ENCODE data around the gene INPP5A.
"Not testable (repeated sequence)": the region's sequence is repeated elsewhere in the genome, so short reads cannot be mapped to it uniquely, and the experiment has no call there.

Gene INPP5A

GRCh38 chr10:132690821-132691610 is 153.4 kb downstream of the INPP5A start:
- DNase-seq (ENCODE audit: low read depth, low spot score), result no peak

- no peak for DNase-seq (ENCODE audit: low read depth, low spot score)
Observed at GRCh38 chr10:132691711-132692153, 154.1 kb downstream of the INPP5A start.

- DNase-seq (ENCODE audit: low read depth, low spot score), result no peak
Observed at GRCh38 chr10:132692311-132692710, 154.7 kb downstream of the INPP5A start.

GRCh38 chr10:132693676-132694075 is 156.1 kb downstream of the INPP5A start:
- DNase-seq (ENCODE audit: low read depth, low spot score), result no peak

- no peak for DNase-seq (ENCODE audit: low read depth, low spot score)
Observed at GRCh38 chr10:132696204-132696603, 158.6 kb downstream of the INPP5A start.

GRCh38 chr10:132696728-132697577 is 159.4 kb downstream of the INPP5A start:
- no peak for DNase-seq (ENCODE audit: low read depth, low spot score)

GRCh38 chr10:132697578-132698200 is 160.1 kb downstream of the INPP5A start:
- no peak for DNase-seq (ENCODE audit: low read depth, low spot score)

GRCh38 chr10:132698211-132698751 is 160.7 kb downstream of the INPP5A start:
- no peak for DNase-seq (ENCODE audit: low read depth, low spot score)

- no peak for DNase-seq (ENCODE audit: low read depth, low spot score)
Observed at GRCh38 chr10:132698761-132699391, 161.3 kb downstream of the INPP5A start.

- no peak for DNase-seq (ENCODE audit: low read depth, low spot score)
Observed at GRCh38 chr10:132699411-132700155, 162.0 kb downstream of the INPP5A start.

- DNase-seq (ENCODE audit: low read depth, low spot score), result no peak
Observed at GRCh38 chr10:132700156-132701098, 162.8 kb downstream of the INPP5A start.

GRCh38 chr10:132701099-132701845 is 163.7 kb downstream of the INPP5A start:
- DNase-seq (ENCODE audit: low read depth, low spot score), result no peak

GRCh38 chr10:132701846-132702190 is 164.2 kb downstream of the INPP5A start:
- DNase-seq (ENCODE audit: low read depth, low spot score), result no peak

GRCh38 chr10:132702601-132703418 is 165.2 kb downstream of the INPP5A start:
- DNase-seq (ENCODE audit: low read depth, low spot score), result no peak

GRCh38 chr10:132703419-132704007 is 165.9 kb downstream of the INPP5A start:
- no peak for DNase-seq (ENCODE audit: low read depth, low spot score)

- no peak for DNase-seq (ENCODE audit: low read depth, low spot score)
Observed at GRCh38 chr10:132704008-132704814, 166.6 kb downstream of the INPP5A start.

- DNase-seq (ENCODE audit: low read depth, low spot score), result not testable (repeated sequence)
Observed at GRCh38 chr10:132704815-132705064, 167.2 kb downstream of the INPP5A start.
